GM10847 (cell line): ENCODE results near the gene P4HB.

Source experiments
- POLR2A ChIP-seq: IDR thresholded peaks from 2 replicates; pipeline ENCODE4 v1.6.1; 2011; ENCODE audit not compliant: insufficient read length; ENCODE audit errors: extremely low read depth

The P4HB gene

GRCh38 chr17:81804559-81805399 lies 55.6 kb downstream of the P4HB start:
- TF ChIP-seq POLR2A: no peak

GRCh38 chr17:81803728-81804558 lies 56.4 kb downstream of the P4HB start, which contains the start of gene GCGR:
Gene GCGR, plus strand, starts transcription at chr17:81804150. Its CDS starts 4,869 bp downstream, at chr17:81809019.
- no peak for TF ChIP-seq POLR2A

GRCh38 chr17:81802856-81803643 lies 57.3 kb downstream of the P4HB start:
- TF ChIP-seq POLR2A: no peak

GRCh38 chr17:81802048-81802758 lies 58.1 kb downstream of the P4HB start:
- no peak for TF ChIP-seq POLR2A

- no peak for TF ChIP-seq POLR2A
Observed at GRCh38 chr17:81801327-81801726, 59.0 kb downstream of the P4HB start.

- TF ChIP-seq POLR2A: no peak
Observed at GRCh38 chr17:81794509-81794908, 65.8 kb downstream of the P4HB start.

GRCh38 chr17:81794074-81794476 lies 66.3 kb downstream of the P4HB start:
- no peak for TF ChIP-seq POLR2A
